ENCODE data around the gene ADAMTSL1. TPM values are rescaled to one million over a fixed set of nuclear protein-coding genes. Genes with fewer than 3 reads are reported as not detected.
"Not testable (repeated sequence)": the region's sequence is repeated elsewhere in the genome, so short reads cannot be mapped to it uniquely, and the experiment has no call there.

The ADAMTSL1 gene
- total RNA-seq, 1 experiment from 2014 or later: 0.94 TPM

GRCh38 chr9:18864516-18864915 is 390.6 kb downstream of the ADAMTSL1 start (continued):
- TF ChIP-seq ZNF281 (CRISPR knock-in tag; IDR thresholded peaks at IDR 0.05): no peak
- no peak for TF ChIP-seq HMGA2 (CRISPR knock-in tag; IDR thresholded peaks at IDR 0.05)
- no peak for TF ChIP-seq ESRRA (CRISPR knock-in tag; IDR thresholded peaks at IDR 0.05; ENCODE audit: borderline replicate concordance)
- TF ChIP-seq GTF2I (CRISPR knock-in tag; conservative IDR thresholded peaks at IDR 0.05): no peak

- peaks cover 4% of the 10 kb centered on the region; the same call in 1 of the 2 replicates for H3K9me3 Mint-ChIP-seq
- ChIA-PET POLR2A (no interaction called here), CTCF (no interaction called here)
- ATAC-seq (no peak), DNase-seq (ENCODE audit: low spot score) (no peak)
- H3K27ac Mint-ChIP-seq: no peak overlapping the region
- H3K27me3 Mint-ChIP-seq (ENCODE audit: low read depth): no peaks in the 10 kb centered on the region
- no peak overlapping the region for H3K4me3 Mint-ChIP-seq
- TF ChIP-seq CREM (CRISPR knock-in tag; IDR thresholded peaks at IDR 0.05) (no peak), GRHL2 (CRISPR knock-in tag; IDR thresholded peaks at IDR 0.05; ENCODE audit: insufficient replicate concordance, severe bottlenecking) (no peak), SP1 (CRISPR knock-in tag; conservative IDR thresholded peaks at IDR 0.05) (no peak), GTF2I (CRISPR knock-in tag; conservative IDR thresholded peaks at IDR 0.05) (no peak)
- H3K4me1 Mint-ChIP-seq: peaks cover 15% of the 10 kb centered on the region
- no peaks in the 10 kb centered on the region for H3K36me3 Mint-ChIP-seq
Measured at GRCh38 chr9:18865542-18865941, 391.6 kb downstream of the ADAMTSL1 start.

GRCh38 chr9:18866121-18866831 is 392.3 kb downstream of the ADAMTSL1 start:
- ChIA-PET CTCF (no interaction called here), POLR2A (no interaction called here)
- H3K36me3 Mint-ChIP-seq: no peaks in the 10 kb centered on the region
- H3K9me3 Mint-ChIP-seq: peaks cover 4% of the 10 kb centered on the region; the same call in 1 of the 2 replicates
- no peak overlapping the region for H3K4me3 Mint-ChIP-seq
- no peak overlapping the region for H3K27ac Mint-ChIP-seq
- ATAC-seq: no peak
- no peak for DNase-seq (ENCODE audit: low spot score)
- TF ChIP-seq FOXK1 (CRISPR knock-in tag; IDR thresholded peaks at IDR 0.05) (no peak), TEAD1 (CRISPR knock-in tag; IDR thresholded peaks at IDR 0.05) (no peak), ESRRA (CRISPR knock-in tag; IDR thresholded peaks at IDR 0.05; ENCODE audit: borderline replicate concordance) (no peak)
- no peaks in the 10 kb centered on the region for H3K27me3 Mint-ChIP-seq (ENCODE audit: low read depth)
- peaks cover 13% of the 10 kb centered on the region for H3K4me1 Mint-ChIP-seq

- ATAC-seq (no peak), DNase-seq (ENCODE audit: low spot score) (no peak)
- POLR2A ChIA-PET: no interaction called here
Measured at GRCh38 chr9:18869725-18870124, 395.8 kb downstream of the ADAMTSL1 start.

GRCh38 chr9:18874069-18874468 is 400.1 kb downstream of the ADAMTSL1 start:
- ChIA-PET POLR2A (no interaction called here), CTCF (no interaction called here)
- TF ChIP-seq TCF7 (CRISPR knock-in tag; IDR thresholded peaks at IDR 0.05; ENCODE audit: low read depth): no peak
- TF ChIP-seq JAZF1 (CRISPR knock-in tag; IDR thresholded peaks at IDR 0.05): no peak
- no peak for TF ChIP-seq ZNF317 (CRISPR knock-in tag; IDR thresholded peaks at IDR 0.05; ENCODE audit: borderline replicate concordance, low read depth)
- no peak for TF ChIP-seq MLX (CRISPR knock-in tag; IDR thresholded peaks at IDR 0.05)
- TF ChIP-seq GABPB1 (CRISPR knock-in tag; IDR thresholded peaks at IDR 0.05): no peak
- no peak for TF ChIP-seq GTF2I (CRISPR knock-in tag; conservative IDR thresholded peaks at IDR 0.05)
- peaks cover 4% of the 10 kb centered on the region; the same call in 1 of the 2 replicates for H3K9me3 Mint-ChIP-seq
- H3K4me1 Mint-ChIP-seq: no peaks in the 10 kb centered on the region
- DNase-seq (ENCODE audit: low spot score): no peak
- H3K27me3 Mint-ChIP-seq (ENCODE audit: low read depth): no peaks in the 10 kb centered on the region
- H3K27ac Mint-ChIP-seq: no peak overlapping the region
- H3K36me3 Mint-ChIP-seq: no peaks in the 10 kb centered on the region
- H3K4me3 Mint-ChIP-seq: no peak overlapping the region
- no peak for ATAC-seq

More at GRCh38 chr9:18869725-18870124, 395.8 kb downstream of the ADAMTSL1 start:
- Mint-ChIP-seq H3K27me3 (ENCODE audit: low read depth) (no peaks in the 10 kb centered on the region), H3K36me3 (no peaks in the 10 kb centered on the region), H3K9me3 (peaks cover 4% of the 10 kb centered on the region; the same call in 1 of the 2 replicates), H3K4me1 (no peaks in the 10 kb centered on the region), H3K27ac (no peak overlapping the region), H3K4me3 (no peak overlapping the region)
- TF ChIP-seq USF2 (CRISPR knock-in tag; IDR thresholded peaks at IDR 0.05): no peak
- TF ChIP-seq FOXP1 (CRISPR knock-in tag; IDR thresholded peaks at IDR 0.05; ENCODE audit: borderline replicate concordance): no peak
- no peak for TF ChIP-seq FOXJ3 (CRISPR knock-in tag; IDR thresholded peaks at IDR 0.05; ENCODE audit: borderline replicate concordance)
- TF ChIP-seq RORB (CRISPR knock-in tag; IDR thresholded peaks at IDR 0.05): no peak
- TF ChIP-seq ZNF219 (CRISPR knock-in tag; IDR thresholded peaks at IDR 0.05; ENCODE audit: borderline replicate concordance): no peak
- CTCF ChIA-PET: no interaction called here

GRCh38 chr9:18874990-18875389 is 401.0 kb downstream of the ADAMTSL1 start:
- CTCF ChIA-PET; H3K27ac Mint-ChIP-seq; H3K9me3 Mint-ChIP-seq; DNase-seq (ENCODE audit: low spot score); H3K4me3 Mint-ChIP-seq; POLR2A ChIA-PET; H3K27me3 Mint-ChIP-seq (ENCODE audit: low read depth); H3K4me1 Mint-ChIP-seq; H3K36me3 Mint-ChIP-seq; ATAC-seq: not testable (repeated sequence)
